PC-9 (cell line): ENCODE results near the gene MYO15B. TPM values are rescaled to one million over a fixed set of nuclear protein-coding genes. Genes with fewer than 3 reads are reported as not detected.

ENCODE experiments used
- BruUV-seq: library from RNA; stranded (reverse); fragments of 400-500 nt; replicated peaks from 2 replicates; lab custom pipeline; 2021; lab: Mats Ljungman, UMichigan
- CTCF ChIA-PET: fragments of 300-600 bp; sonication (Branson Sonifier 250); formaldehyde crosslinking; loops from one replicate; lab custom pipeline; 2022; ENCODE audit warnings: antibody characterized with exemption; lab: Charles Lee
- POLR2A ChIA-PET: fragments of 300-600 bp; sonication (Branson Sonifier 250); formaldehyde crosslinking; loops from one replicate; lab custom pipeline; 2022; ENCODE audit warnings: antibody characterized with exemption; ENCODE audit not compliant: unreplicated experiment; lab: Charles Lee
- DNase-seq, 2 experiments: peaks; one replicate each; pipeline versions ENCODE4 v3.0.0 to v3.0.0-alpha.2; 2015 to 2022; ENCODE audit warnings: mixed read lengths in 1 of 2
- H2AFZ ChIP-seq: fragments of 200-600 bp; sonication (generic); 2 replicates; pipeline ENCODE4 v1.8.1; 2017; ENCODE audit warnings: antibody characterized with exemption
- H3F3A ChIP-seq: fragments of 200-600 bp; sonication (generic); 2 replicates; pipeline ENCODE4 v1.8.1; 2017; ENCODE audit warnings: antibody characterized with exemption, mild to moderate bottlenecking, low read depth; ENCODE audit not compliant: insufficient read depth
- H3K27ac ChIP-seq: fragments of 200-600 bp; sonication (generic); 2 replicates; pipeline ENCODE4 v1.6.1; 2016; ENCODE audit warnings: mixed run types
- H3K27me3 ChIP-seq: fragments of 200-600 bp; sonication (generic); 2 replicates; pipeline ENCODE4 v1.6.1; 2016; ENCODE audit warnings: low read depth, mixed run types; ENCODE audit not compliant: insufficient read depth
- H3K36me3 ChIP-seq: fragments of 200-600 bp; sonication (generic); 2 replicates; pipeline ENCODE4 v1.6.1; 2016; ENCODE audit warnings: low read depth, mixed run types
- H3K4me1 ChIP-seq: fragments of 200-600 bp; sonication (generic); replicated peaks from 2 replicates; pipeline ENCODE4 v1.6.1; 2016; ENCODE audit warnings: mixed run types; ENCODE audit not compliant: insufficient read depth
- H3K4me2 ChIP-seq: fragments of 200-600 bp; sonication (generic); 2 replicates; pipeline ENCODE4 v1.6.1; 2017; ENCODE audit warnings: mixed run types
- H3K4me3 ChIP-seq: fragments of 200-600 bp; sonication (generic); 2 replicates; pipeline ENCODE4 v1.6.1; 2016; ENCODE audit warnings: mixed run types
- H3K79me2 ChIP-seq: fragments of 200-600 bp; sonication (generic); 2 replicates; pipeline ENCODE4 v1.6.1; 2017; ENCODE audit warnings: low read depth, mixed run types
- H3K9me2 ChIP-seq: fragments of 200-600 bp; sonication (generic); 2 replicates; pipeline ENCODE4 v1.8.1; 2017; ENCODE audit warnings: mild to moderate bottlenecking; ENCODE audit not compliant: insufficient read depth
- H3K9me3 ChIP-seq: fragments of 200-600 bp; sonication (generic); 2 replicates; pipeline ENCODE4 v1.8.1; 2016; ENCODE audit warnings: low read depth; ENCODE audit not compliant: insufficient read depth
- H4K20me1 ChIP-seq: fragments of 200-600 bp; sonication (generic); 2 replicates; pipeline ENCODE4 v1.8.1; 2017; ENCODE audit not compliant: insufficient read depth
- EZH2 ChIP-seq: fragments of 200-600 bp; sonication (generic); IDR thresholded peaks from 2 replicates; pipeline ENCODE4 v1.8.0; 2017; ENCODE audit warnings: antibody characterized with exemption, low read depth
- intact Hi-C: fragments of 100-400 bp; cut with micrococcal nuclease; formaldehyde crosslinking; loops from one replicate; pipeline ENCODE4 v1.10.0; 2022; ENCODE audit not compliant: unreplicated experiment
- total RNA-seq: library from RNA; stranded (reverse); gene quantifications from 2 replicates; pipeline ENCODE4 v1.2.3, GENCODE V29; 2021
- TF ChIP-seq, protein P1 (sequence below): fragments of 200-600 bp; sonication (generic); conservative IDR thresholded peaks from 2 replicates; pipeline ENCODE4 v1.6.1; 2017; ENCODE audit warnings: mixed run types, antibody characterized with exemption, mild to moderate bottlenecking, moderate library complexity

MYO15B gene
- total RNA-seq, 1 experiment from 2014 or later, result 53.5 TPM

DNA sequence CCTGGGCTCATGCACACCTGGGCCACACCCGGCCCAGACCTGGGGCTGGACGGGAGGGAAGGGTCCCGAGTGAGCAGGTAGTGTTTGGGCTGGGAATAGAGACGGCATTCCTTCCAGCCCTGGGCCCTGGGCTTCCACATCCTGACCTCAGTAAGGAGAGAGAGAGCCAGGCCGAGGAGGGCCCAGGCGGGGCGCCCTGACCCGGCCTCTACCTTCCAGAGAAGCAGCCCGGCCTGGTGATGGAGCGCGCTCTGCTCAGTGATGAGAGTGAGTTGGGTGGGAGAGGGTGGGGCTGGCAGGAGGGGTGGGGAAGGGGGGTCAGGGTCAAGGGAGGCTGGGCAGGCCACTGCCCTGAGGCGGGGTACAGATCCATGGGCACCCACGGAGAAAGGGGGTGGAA is 13.6 kb upstream of the MYO15B start:
- no peaks in the 10 kb centered on the region for H3K27me3 ChIP-seq
- no peaks in the 10 kb centered on the region for H3K9me3 ChIP-seq
- H3K36me3 ChIP-seq, result no peaks in the 10 kb centered on the region
- no peaks in the 10 kb centered on the region for H4K20me1 ChIP-seq
- TF ChIP-seq EZH2, result no peak
- TF ChIP-seq, protein P1, sequence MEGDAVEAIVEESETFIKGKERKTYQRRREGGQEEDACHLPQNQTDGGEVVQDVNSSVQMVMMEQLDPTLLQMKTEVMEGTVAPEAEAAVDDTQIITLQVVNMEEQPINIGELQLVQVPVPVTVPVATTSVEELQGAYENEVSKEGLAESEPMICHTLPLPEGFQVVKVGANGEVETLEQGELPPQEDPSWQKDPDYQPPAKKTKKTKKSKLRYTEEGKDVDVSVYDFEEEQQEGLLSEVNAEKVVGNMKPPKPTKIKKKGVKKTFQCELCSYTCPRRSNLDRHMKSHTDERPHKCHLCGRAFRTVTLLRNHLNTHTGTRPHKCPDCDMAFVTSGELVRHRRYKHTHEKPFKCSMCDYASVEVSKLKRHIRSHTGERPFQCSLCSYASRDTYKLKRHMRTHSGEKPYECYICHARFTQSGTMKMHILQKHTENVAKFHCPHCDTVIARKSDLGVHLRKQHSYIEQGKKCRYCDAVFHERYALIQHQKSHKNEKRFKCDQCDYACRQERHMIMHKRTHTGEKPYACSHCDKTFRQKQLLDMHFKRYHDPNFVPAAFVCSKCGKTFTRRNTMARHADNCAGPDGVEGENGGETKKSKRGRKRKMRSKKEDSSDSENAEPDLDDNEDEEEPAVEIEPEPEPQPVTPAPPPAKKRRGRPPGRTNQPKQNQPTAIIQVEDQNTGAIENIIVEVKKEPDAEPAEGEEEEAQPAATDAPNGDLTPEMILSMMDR, result no peak
- no peaks in the 10 kb centered on the region for H3K9me2 ChIP-seq
- H2AFZ ChIP-seq, result no peak overlapping the region
- no peak overlapping the region for H3K4me3 ChIP-seq
- BruUV-seq, result no TSS peak
- intact Hi-C loops, result no loop called here
- H3K27ac ChIP-seq, result no peak overlapping the region
- ChIA-PET POLR2A (no interaction called here), CTCF (no interaction called here)
- no peak for DNase-seq
- H3F3A ChIP-seq, result no peaks in the 10 kb centered on the region; the same call in 1 of the 2 replicates
- no peaks in the 10 kb centered on the region for H3K79me2 ChIP-seq
- H3K4me1 ChIP-seq, result no peaks in the 10 kb centered on the region
- no peak overlapping the region for H3K4me2 ChIP-seq

DNA sequence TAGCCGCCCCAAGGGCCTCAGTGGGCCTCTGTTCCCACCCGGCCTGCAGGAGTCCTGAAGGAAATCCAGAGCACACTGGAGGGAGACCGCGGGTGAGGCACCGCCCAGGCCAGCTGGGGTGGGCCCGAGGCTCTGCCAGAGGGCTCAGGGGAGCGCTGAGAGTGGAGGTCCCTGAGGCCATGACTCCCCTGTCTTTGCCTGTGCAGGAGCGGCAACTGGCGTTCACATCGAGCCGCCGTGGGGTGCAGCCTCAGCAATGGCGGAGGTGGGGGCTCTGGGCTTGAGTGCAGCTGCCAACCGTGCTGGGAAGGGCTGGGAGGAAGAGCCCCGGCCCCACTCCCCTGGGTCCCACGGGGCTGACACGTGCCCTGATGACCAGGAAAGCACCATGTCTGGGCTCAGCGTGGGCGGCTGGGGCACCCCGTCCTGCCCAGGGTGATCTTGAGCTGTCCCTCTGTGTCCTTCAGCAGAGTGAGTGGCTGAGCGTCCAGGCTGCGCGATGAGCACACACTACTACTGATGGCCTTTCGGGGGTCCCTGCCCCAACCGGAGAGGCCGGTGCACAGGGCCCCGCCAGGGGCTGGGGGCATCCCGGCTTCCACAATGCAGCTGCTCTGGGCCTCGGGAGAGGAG is 13.1 kb upstream of the MYO15B start:
- POLR2A ChIA-PET, result no interaction called here
- Histone ChIP-seq H2AFZ (no peak overlapping the region), H3K9me2 (no peaks in the 10 kb centered on the region), H3K27me3 (no peaks in the 10 kb centered on the region), H3K27ac (no peak overlapping the region), H3K4me2 (no peak overlapping the region), H3K36me3 (no peaks in the 10 kb centered on the region), H4K20me1 (no peaks in the 10 kb centered on the region), H3K4me1 (no peaks in the 10 kb centered on the region), H3F3A (no peaks in the 10 kb centered on the region; the same call in 1 of the 2 replicates), H3K4me3 (no peak overlapping the region), H3K9me3 (no peaks in the 10 kb centered on the region), H3K79me2 (no peaks in the 10 kb centered on the region)
- no TSS peak for BruUV-seq
- CTCF ChIA-PET, result no interaction called here
- no peak for TF ChIP-seq EZH2
- TF ChIP-seq, protein P1, result no peak
- intact Hi-C loops, result no loop called here
- no peak for DNase-seq

DNA sequence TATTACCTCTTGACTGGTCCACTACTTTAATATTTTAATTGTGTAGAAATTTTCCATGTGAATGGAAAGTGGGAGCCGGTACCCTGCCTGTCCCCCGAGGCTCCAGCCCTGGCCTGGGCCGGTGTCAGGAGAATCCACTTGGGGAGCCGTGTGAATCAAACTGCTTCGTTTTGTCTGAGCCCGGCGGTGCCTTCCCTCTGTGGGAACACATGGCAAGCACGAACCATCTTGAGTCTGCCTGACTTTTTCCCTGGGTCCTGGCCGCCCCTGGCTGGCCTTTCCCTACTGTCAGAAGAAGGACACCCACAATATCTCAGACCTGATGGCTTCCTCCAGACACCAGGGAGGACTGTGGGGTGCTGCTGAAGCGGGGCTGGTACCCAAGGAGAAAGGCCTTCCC is 12.4 kb upstream of the MYO15B start:
- Histone ChIP-seq H3K79me2 (no peaks in the 10 kb centered on the region), H3F3A (no peaks in the 10 kb centered on the region; the same call in 1 of the 2 replicates), H4K20me1 (no peaks in the 10 kb centered on the region), H3K27me3 (no peaks in the 10 kb centered on the region), H3K4me1 (no peaks in the 10 kb centered on the region), H3K36me3 (no peaks in the 10 kb centered on the region), H3K4me3 (no peak overlapping the region), H3K27ac (no peak overlapping the region), H3K9me2 (no peaks in the 10 kb centered on the region), H3K9me3 (no peaks in the 10 kb centered on the region), H2AFZ (no peak overlapping the region), H3K4me2 (no peak overlapping the region)
- DNase-seq, result no peak
- intact Hi-C loops, result no loop called here
- no TSS peak for BruUV-seq
- CTCF ChIA-PET, result no interaction called here
- POLR2A ChIA-PET, result no interaction called here
- TF ChIP-seq EZH2, result no peak
- TF ChIP-seq, protein P1, result no peak
